ENCODE data around the gene KRTAP6-3.

KRTAP6-3 gene

DNA sequence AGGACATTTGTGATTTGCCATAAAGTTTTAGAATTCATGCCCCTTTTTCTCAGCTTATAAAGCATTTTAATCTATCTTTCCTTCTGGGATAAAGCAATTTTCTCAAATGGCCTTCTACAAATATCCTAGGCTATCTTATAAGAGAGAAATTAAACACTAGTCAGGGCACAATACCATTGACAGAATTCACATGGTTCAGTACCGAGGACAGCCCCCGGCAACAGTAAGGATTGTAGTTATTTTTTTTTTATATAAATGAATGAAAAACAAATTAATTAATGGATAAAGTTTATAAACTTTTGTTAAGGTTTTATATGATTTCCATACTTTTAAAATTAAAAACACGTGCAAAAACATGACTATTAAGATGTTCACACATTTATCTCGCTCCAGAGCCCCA, 35.9 kb downstream of the KRTAP6-3 start:
- DNase-seq: no peak

- DNase-seq: no peak
Observed at GRCh38 chr21:30629200-30629599, 37.0 kb downstream of the KRTAP6-3 start.

DNA sequence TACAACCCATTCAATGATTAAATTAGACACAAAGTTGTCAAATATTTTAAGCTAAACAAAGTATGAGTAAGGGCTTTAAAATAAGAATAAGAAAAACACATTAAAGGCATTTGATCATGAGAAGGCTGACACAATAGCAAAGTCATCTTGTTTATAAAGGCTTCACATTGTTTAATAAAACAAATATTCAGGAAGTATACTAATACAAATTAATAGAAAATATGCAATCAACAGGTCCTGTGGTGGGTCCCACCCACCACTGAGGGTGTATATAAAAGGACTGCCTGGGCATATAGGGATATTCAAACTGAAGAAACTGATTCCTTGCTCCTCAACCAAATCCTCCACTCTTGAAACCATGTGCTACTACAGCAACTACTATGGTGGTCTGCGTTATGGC, 42.7 kb downstream of the KRTAP6-3 start, which contains the start of gene KRTAP20-2:
KRTAP20-2 (plus strand) TSS at position 301 of the 400 bp plus-strand sequence; CDS start at position 359, 58 bp downstream.
- DNase-seq: no peak

GRCh38 chr21:30638686-30639085, 46.4 kb downstream of the KRTAP6-3 start:
- DNase-seq: no peak

- DNase-seq: no peak
Observed at GRCh38 chr21:30642564-30642963, 50.3 kb downstream of the KRTAP6-3 start, which contains the start of gene KRTAP20-3. KRTAP20-3 (plus strand) TSS chr21:30642864.

Data from NCI-H2171 (cell line).